Measurements from ENCODE around the gene WNT10A. TPM values are rescaled to one million over a fixed set of nuclear protein-coding genes. Genes with fewer than 3 reads are reported as not detected.
A peak's percentile ranks its signal among the peaks of the same experiment; 100 is the strongest.

The WNT10A gene
- total and polyA plus RNA-seq, 9 of the 15 experiments (the other 6 are each of a cell fraction or from before 2014, with no cell fraction given): not detected

- TF ChIP-seq, protein P1, sequence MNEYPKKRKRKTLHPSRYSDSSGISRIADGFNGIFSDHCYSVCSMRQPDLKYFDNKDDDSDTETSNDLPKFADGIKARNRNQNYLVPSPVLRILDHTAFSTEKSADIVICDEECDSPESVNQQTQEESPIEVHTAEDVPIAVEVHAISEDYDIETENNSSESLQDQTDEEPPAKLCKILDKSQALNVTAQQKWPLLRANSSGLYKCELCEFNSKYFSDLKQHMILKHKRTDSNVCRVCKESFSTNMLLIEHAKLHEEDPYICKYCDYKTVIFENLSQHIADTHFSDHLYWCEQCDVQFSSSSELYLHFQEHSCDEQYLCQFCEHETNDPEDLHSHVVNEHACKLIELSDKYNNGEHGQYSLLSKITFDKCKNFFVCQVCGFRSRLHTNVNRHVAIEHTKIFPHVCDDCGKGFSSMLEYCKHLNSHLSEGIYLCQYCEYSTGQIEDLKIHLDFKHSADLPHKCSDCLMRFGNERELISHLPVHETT (CRISPR knock-in tag; conservative IDR thresholded peaks at IDR 0.05 in 1 of 2, IDR thresholded peaks at IDR 0.05 in 1 of 2): no peak
- TF ChIP-seq ZNF75A (CRISPR knock-in tag; IDR thresholded peaks at IDR 0.05) (no peak), BRF1 (IDR thresholded peaks at IDR 0.05; ENCODE audit: borderline replicate concordance, extremely low read depth, insufficient read length) (no peak), GMEB1 (CRISPR knock-in tag; IDR thresholded peaks at IDR 0.05) (no peak), HLTF (IDR thresholded peaks at IDR 0.05) (no peak), PKNOX1 (IDR thresholded peaks at IDR 0.05) (no peak)
Observed at GRCh38 chr2:218924757-218925156, 44.1 kb downstream of the WNT10A start (continued).

DNA sequence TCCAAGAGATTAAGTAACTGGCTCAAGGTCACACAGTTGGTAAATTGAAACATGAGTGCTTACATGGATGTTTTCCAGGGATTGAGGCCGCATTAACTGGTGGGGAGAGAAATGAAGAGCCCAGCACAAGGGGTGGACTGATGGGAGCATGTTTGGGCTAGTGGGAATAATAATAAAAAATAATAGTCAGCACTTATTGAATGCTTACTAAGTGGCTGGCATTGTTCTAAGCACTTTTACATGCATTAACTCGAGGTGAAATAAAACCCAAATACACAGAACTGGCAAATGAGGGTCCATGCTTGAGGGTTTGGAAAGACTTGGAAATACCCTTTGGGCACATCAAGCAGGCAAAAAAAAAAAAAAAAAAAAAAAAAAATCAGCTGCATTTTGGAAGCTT lies 44.8 kb downstream of the WNT10A start:
- Histone ChIP-seq H3K9me1 (ENCODE audit: control insufficient read depth, insufficient read depth, low read length) (no peaks in the 10 kb centered on the region), H3K4me1 (replicated peaks in 1 of 2; ENCODE audit: control insufficient read depth in 2 of 2, insufficient read depth in 2 of 2, low read length in 2 of 2) (no peaks in the 10 kb centered on the region), H4K20me1 (replicated peaks; ENCODE audit: control insufficient read depth, insufficient read depth, low read length) (no peaks in the 10 kb centered on the region), H3K9ac (ENCODE audit: insufficient read depth in 1 of 2, low read depth in 2 of 2, low read length in 2 of 2) (no peak overlapping the region), H3K27ac (ENCODE audit: extremely low read depth, low read depth, low read length) (no peak overlapping the region), H3K4me2 (ENCODE audit: insufficient read depth, low read length) (no peak overlapping the region), H3K4me3 (no peak overlapping the region), H3K36me3 (ENCODE audit: control insufficient read depth, insufficient read depth, low read length) (no peaks in the 10 kb centered on the region), H3K79me2 (ENCODE audit: control insufficient read depth, insufficient read depth, low read length) (no peaks in the 10 kb centered on the region), H2AFZ (ENCODE audit: low read depth, low read length) (no peak overlapping the region), H3K9me3 (replicated peaks; ENCODE audit: control insufficient read depth, insufficient read depth, low read depth, low read length) (no peaks in the 10 kb centered on the region), H3K27me3 (ENCODE audit: control insufficient read depth in 2 of 2, insufficient read depth in 2 of 2, low read length in 2 of 2) (peaks cover 0 to 3% of the 10 kb centered on the region in 2 experiments; a peak in 2 of 5 replicates)
- 3% methylated on average over 2 of the region's 2 CpGs for WGBS (ENCODE audit: insufficient coverage, low coverage, missing lambda C conversion rate)
- CTCF ChIA-PET (ENCODE audit: low intra/inter-chr PET ratio): interaction anchor here (0.7 kb wide), 1 partner anchor 312 kb away, joined by 6 read pairs; no protein-coding TSS in a partner anchor
- no TSS peak for BruUV-seq (replicated peaks)
- POLR2A ChIA-PET: no interaction called here
- in situ Hi-C loops (cut with MboI): no loop called here
- intact Hi-C loops (cut with micrococcal nuclease): no loop called here
- no peak for ATAC-seq
- no peak for FAIRE-seq
- TF ChIP-seq HOXB6 (CRISPR knock-in tag; IDR thresholded peaks at IDR 0.05; ENCODE audit: borderline replicate concordance): no peak
- TF ChIP-seq ZNF316 (IDR thresholded peaks at IDR 0.05): 0 out of 2 replicates have a peak, but pooled peaks have one; percentile 7
- peak; percentile 34; the same call in 1 of the 2 replicates for TF ChIP-seq MAFF (IDR thresholded peaks at IDR 0.05; ENCODE audit: low read length)
- TF ChIP-seq TARDBP (IDR thresholded peaks at IDR 0.05): no peak
- no peak for TF ChIP-seq YBX1 (IDR thresholded peaks at IDR 0.05)
- TF ChIP-seq L3MBTL2 (IDR thresholded peaks at IDR 0.05): no peak
- no peak for TF ChIP-seq SIRT6 (IDR thresholded peaks at IDR 0.05; ENCODE audit: low read depth, low read length)
- no peak for DNase-seq (ENCODE audit: extremely low read depth in 1 of 4, low spot score in 3 of 4)

Data from K562 (cell line).